GM19240 (cell line): ENCODE measurements around the gene TLL1.

Experiments
- DNase-seq: peaks from one replicate; pipeline ENCODE4 v3.0.0; 2011; ENCODE audit warnings: low spot score; ENCODE audit not compliant: insufficient read length

The TLL1 gene

GRCh38 chr4:166146806-166147540 lies 273.9 kb downstream of the TLL1 start:
- DNase-seq: no peak
